ENCODE results near the gene SBDS.
"Not testable (repeated sequence)": the region's sequence is repeated elsewhere in the genome, so short reads cannot be mapped to it uniquely, and the experiment has no call there.

SBDS gene

DNA sequence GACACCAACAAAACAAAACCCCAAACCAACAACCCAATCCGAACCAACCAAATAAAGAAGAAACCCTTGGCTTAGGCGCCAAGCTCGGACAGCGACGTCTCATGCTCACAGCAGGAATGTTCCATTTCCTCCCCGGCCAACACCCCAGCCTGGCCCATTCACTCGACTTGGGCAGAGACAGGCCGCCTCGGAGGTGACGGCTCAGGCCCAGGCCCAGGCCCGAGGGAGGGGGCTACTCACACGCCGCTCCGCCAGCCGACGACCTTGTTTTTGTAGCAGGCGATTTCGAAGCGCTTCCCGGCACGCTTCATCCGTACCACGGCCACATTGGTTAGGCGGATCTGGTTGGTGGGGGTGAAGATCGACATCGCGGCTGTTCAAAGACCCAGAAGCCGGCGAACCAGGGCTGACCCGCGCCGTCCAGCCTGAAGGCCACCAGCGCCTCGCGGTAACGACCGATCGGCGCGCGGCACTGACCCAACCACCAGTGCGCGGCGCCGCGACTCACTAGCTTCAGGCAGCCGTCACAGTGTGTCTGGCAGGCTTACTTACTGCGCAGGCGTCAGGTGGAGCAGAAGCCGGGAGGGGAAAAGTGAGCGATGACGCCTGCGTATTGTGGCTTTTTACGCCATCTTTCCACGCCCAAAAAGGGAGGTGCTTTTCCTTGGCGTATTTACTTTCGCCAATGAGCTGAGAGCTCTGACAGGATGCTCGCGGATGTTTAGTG lies at the start of gene SBDS:
SBDS (minus strand) TSS at position 537 of the 727 bp plus-strand sequence; CDS start at position 368, 169 bp downstream.
- peak; percentile 95 for DNase-seq

GRCh38 chr7:67043559-67043930 lies 48.2 kb upstream of the SBDS start:
- DNase-seq: not testable (repeated sequence)

- not testable (repeated sequence) for DNase-seq
These were observed 47.6 kb upstream of the SBDS start for GRCh38 chr7:67042781-67043558.

GRCh38 chr7:67040832-67041231 lies 45.4 kb upstream of the SBDS start:
- DNase-seq: not testable (repeated sequence)

DNA sequence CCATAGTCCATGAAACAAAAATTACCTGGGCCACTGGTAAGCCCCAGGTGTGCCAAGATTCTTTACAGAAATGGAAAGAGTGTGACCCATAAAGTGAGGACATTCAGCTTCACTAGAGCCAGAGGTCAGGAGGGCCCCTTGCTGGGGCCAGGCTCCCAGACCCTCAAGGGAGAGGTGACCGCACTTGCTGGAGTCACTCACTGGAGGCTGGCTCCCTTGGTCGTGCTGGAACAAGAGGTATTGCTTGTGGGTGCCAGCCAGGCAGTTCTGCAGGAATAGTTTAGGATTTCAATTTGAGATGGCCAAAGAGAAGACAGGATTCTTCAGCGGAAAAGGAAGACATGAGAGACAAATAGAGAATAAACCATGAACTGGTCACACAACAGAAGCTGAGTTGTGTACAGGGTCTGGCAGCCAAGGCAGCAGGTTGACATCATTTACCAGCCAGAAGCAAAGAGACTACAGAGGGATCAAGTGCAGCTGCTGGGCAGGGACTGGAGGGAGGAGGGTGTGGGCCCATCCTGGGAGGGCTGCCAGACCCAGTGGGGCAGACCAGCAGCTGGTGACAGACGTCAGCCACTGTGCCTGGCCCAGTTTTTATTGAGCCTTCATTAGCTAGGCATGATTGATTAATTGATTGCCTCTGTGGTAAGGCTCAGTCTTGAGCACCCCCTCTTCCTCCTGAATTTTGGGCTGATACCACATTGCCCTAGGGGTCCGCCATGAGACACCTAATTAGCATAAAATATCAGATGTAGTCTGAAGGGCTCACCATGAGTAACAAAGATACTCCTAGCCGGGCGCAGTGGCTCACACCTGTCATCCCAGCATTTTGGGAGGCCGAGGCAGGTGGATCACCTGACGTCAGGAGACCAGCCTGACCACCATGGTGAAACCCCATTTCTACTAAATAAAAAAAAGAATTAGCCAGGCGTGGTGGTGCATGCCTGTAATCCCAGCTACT lies 41.3 kb upstream of the SBDS start:
- not testable (repeated sequence) for DNase-seq

DNA sequence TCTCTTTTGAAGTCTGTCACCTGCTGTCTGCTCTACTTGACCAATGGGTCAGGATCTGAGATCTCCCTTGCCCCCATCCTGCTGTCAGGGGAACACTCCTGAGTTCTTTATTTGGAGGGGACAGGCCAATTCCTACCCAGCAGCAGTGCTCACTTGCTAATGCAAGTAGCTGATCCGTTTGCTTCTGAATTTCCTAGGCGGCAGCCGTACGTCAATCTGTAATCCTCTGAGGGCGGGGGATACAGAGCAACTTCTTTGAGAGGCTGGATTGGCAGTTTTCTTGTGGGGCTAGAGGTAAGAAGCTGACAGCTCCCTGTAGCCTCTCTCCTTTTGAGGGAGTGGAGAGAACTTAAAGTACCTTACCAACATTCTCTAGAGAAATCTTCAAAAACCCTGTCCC lies 37.9 kb upstream of the SBDS start:
- no peak for DNase-seq

DNA sequence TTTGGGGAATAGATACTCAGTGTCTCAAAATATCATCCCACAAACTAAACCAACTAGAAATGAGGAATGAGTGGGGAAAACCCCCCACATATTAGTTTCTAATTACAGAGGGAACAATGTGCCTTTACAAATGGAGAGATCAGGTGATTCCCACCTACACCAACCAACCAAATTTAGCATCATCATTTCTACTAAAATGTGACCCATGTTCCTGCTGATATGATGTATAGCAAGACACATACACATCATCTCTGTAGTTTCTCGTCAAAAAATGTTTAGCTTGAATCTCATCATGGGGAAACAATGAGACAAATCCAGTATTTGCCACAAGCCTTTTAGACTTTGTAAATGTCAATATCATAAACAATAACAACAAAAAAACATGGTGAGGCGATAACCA lies 36.3 kb upstream of the SBDS start:
- not testable (repeated sequence) for DNase-seq

- not testable (repeated sequence) for DNase-seq
These were observed 30.1 kb upstream of the SBDS start for GRCh38 chr7:67025459-67025858.

GRCh38 chr7:67022511-67022910 lies 27.1 kb upstream of the SBDS start:
- DNase-seq: no peak

DNA sequence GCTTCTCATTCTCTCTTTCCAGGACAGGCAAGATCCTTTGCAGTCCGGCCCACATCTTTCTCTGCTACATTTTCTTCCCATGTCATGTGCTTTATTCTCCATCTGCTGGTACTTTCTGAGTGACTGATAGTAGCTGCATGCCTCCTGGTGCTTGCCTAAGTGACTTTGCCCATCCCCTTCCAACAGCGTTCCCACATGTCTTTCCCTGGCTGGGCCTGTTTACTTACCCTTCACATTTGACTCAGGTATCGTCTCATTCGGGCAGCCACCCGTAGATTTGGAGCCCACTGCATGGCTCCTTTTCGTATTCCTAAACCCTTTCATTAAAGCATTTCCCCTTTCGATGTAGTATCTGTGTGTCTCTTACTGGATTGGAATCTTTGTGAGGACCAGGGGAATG lies 25.9 kb upstream of the SBDS start:
- DNase-seq: no peak

GRCh38 chr7:67019562-67020390 lies 24.4 kb upstream of the SBDS start:
- no peak for DNase-seq

- DNase-seq: no peak
These were observed 23.6 kb upstream of the SBDS start for GRCh38 chr7:67018940-67019339.

- not testable (repeated sequence) for DNase-seq
These were observed 22.6 kb upstream of the SBDS start for GRCh38 chr7:67017971-67018370.

- not testable (repeated sequence) for DNase-seq
These were observed 18.8 kb upstream of the SBDS start for GRCh38 chr7:67014076-67014622.

DNA sequence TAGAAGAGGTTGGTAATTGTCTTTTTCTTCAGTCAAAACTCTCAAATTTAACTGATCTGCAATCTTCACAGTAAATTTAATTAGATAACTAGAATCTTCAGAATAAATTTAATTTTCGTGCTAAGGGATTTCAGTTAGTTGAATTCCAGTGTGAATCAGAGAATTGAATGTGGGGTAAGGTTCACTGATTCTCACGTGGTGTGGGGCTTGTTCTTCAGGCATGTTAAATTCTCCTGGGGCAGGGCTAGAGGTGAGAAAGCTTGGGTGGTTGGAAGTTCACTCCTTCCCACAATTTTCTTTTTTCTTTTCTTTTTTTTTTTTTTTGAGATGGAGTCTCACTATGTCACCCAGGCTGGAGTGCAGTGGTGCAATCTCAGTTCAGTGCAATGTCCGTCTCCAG lies 14.3 kb upstream of the SBDS start:
- DNase-seq: not testable (repeated sequence)

DNA sequence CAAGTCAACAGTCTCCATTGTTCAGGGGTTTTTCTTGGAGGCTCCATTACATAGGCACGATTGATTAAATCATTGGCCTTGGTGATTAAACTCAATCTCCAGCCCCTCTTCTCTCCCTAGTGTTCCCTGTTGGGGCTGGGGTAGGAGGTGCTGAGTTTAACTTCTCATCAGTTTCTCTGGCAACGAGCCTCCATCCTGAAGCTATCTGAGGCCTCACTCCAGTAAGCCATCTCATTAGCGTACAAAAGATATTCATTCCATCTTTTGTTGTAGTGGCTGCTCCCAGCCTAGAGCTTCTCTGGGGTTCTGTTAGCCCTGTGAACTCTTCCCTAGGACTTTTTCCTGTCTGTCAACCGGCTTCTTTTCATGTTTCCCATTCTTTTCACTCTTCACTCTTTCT lies 12.9 kb upstream of the SBDS start:
- DNase-seq: no peak

GRCh38 chr7:67006965-67007364 lies 11.6 kb upstream of the SBDS start:
- no peak for DNase-seq

DNA sequence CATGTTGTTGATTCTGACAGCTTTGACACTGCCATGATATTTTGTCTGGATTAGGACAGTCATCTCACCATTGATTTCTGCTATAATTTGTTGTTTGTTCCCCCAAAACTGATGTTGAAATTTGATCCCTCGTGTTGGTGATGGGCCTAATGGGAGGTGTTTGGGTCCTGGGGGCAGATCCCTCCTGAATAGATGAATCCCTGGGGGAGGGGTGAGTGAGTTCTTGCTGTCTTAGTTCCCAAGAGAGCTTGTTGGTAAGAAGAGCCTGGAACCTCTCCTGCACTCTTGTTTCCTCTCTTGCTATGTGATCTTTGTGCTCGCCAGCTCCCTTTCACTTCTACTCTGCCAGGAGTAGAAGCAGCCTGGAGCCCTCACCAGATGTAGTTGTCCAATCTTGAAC lies 8.8 kb upstream of the SBDS start:
- DNase-seq: not testable (repeated sequence)

DNA sequence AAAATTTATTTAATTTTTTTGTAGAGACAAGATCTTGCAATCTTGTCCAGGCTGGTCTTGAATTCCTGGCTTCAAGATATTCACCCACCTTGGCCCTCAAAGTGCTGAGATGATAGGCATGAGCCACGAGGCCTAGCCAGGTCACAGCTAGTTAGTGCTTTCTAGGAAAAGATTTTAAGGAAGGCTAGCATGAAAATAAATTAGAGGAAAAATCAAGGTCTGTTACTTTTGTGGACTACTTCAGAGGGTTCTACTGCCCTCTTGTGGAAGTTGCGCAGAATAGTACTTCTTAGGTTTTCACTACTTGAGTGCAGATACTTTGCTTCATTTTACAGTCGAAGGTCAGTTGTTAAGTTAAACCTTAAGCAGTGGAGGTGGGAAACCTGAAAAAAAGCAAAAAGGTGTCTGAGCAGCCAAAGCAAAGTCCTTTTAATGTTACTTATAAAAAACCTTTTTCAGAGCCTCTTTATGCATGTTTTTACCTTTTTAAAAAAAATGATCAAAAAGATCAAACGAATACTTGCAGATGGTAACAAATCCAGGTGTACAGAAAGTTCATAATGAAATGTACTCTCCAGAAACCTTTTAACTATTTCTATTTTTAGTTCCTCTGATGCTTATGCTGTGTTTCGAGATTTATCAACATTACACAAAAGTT lies 5.3 kb upstream of the SBDS start:
- not testable (repeated sequence) for DNase-seq

- peak; percentile 99 for DNase-seq
These were observed 1.2 kb upstream of the SBDS start, which contains the start of gene TYW1 for GRCh38 chr7:66996444-66997191. TYW1 (plus strand) TSS chr7:66996833; CDS start chr7:66996979, 146 bp downstream.
